ENCODE data around the gene PIH1D2. TPM values are rescaled to one million over a fixed set of nuclear protein-coding genes. Genes with fewer than 3 reads are reported as not detected.
A peak's percentile ranks its signal among the peaks of the same experiment; 100 is the strongest.

PIH1D2 gene
- total and polyA plus RNA-seq, 9 of the 15 experiments (the other 6 are each of a cell fraction or from before 2014, with no cell fraction given) = 1.5 to 5.4 (median 3.0) TPM

DNA sequence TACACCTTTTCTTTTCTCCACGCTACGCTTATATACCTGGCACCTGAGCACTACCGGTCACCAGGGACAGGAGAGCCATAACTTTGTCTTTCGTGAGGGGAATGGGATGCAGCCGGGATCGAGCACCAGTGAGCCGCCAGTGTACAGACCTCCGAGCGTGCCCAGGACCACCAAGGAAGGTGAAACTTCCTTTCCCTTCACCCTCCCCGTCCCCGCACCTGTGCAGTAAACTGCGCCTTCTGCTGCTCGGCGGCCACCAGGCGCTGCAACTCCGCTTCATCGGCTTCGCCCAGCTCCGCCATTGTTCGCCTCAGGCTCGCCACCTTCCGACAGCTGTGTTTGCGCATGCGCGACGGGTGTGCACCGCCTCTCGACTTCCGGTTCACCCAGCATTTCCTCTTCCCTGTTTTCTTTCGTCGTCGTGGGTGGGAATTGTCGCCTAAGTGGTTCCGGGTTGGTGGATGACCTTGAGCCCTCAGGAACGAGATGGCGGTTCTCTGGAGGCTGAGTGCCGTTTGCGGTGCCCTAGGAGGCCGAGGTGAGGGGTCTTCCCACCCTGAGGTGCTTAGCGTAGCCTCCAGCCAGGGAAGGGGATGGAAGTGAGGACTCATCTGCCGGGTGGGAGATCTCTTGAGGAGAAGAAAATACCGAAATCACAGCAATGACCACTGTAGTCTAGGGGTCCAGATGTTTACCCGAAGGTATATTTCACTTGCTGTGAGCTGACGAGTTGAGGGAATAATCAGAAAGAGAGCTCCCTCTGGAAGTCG, 12.8 kb upstream of the PIH1D2 start, which contains the start of the genes SDHD and TIMM8B (continued):
- TF ChIP-seq FOXM1 (IDR thresholded peaks at IDR 0.05; ENCODE audit: low read depth) (no peak), FOXM1 (CRISPR knock-in tag; IDR thresholded peaks at IDR 0.05; ENCODE audit: low read depth) (peak; percentile 65), ZNF586 (CRISPR knock-in tag; conservative IDR thresholded peaks at IDR 0.05) (no peak), ZNF239 (CRISPR knock-in tag; IDR thresholded peaks at IDR 0.05) (no peak), ZNF324 (CRISPR knock-in tag; IDR thresholded peaks at IDR 0.05) (no peak), HCFC1 (IDR thresholded peaks at IDR 0.05; ENCODE audit: low read depth, low read length) (peak; percentile 79), EGR1 (conservative IDR thresholded peaks at IDR 0.05) (peak; percentile 84), CBX8 (IDR thresholded peaks at IDR 0.05; ENCODE audit: borderline replicate concordance, extremely low read depth, low read depth, low read length, poor library complexity, severe bottlenecking) (no peak), ZNF785 (CRISPR knock-in tag; IDR thresholded peaks at IDR 0.05) (no peak), KDM2B (CRISPR knock-in tag; IDR thresholded peaks at IDR 0.05) (peak; percentile 99), ZSCAN29 (IDR thresholded peaks at IDR 0.05) (no peak), NELFE (IDR thresholded peaks at IDR 0.05; ENCODE audit: insufficient read depth, insufficient read length) (no peak), RB1 (IDR thresholded peaks at IDR 0.05; ENCODE audit: low read depth) (no peak; the same call in 1 of the 2 replicates), HDAC1 (IDR thresholded peaks at IDR 0.05) (peak in 1 of 2 experiments; percentile 60; a peak in 2 of 4 replicates)
- TF ChIP-seq, protein P1, sequence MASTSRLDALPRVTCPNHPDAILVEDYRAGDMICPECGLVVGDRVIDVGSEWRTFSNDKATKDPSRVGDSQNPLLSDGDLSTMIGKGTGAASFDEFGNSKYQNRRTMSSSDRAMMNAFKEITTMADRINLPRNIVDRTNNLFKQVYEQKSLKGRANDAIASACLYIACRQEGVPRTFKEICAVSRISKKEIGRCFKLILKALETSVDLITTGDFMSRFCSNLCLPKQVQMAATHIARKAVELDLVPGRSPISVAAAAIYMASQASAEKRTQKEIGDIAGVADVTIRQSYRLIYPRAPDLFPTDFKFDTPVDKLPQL (IDR thresholded peaks at IDR 0.05; ENCODE audit: extremely low read depth, insufficient read length) = no peak
- TF ChIP-seq, protein P2, sequence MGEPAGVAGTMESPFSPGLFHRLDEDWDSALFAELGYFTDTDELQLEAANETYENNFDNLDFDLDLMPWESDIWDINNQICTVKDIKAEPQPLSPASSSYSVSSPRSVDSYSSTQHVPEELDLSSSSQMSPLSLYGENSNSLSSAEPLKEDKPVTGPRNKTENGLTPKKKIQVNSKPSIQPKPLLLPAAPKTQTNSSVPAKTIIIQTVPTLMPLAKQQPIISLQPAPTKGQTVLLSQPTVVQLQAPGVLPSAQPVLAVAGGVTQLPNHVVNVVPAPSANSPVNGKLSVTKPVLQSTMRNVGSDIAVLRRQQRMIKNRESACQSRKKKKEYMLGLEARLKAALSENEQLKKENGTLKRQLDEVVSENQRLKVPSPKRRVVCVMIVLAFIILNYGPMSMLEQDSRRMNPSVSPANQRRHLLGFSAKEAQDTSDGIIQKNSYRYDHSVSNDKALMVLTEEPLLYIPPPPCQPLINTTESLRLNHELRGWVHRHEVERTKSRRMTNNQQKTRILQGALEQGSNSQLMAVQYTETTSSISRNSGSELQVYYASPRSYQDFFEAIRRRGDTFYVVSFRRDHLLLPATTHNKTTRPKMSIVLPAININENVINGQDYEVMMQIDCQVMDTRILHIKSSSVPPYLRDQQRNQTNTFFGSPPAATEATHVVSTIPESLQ (CRISPR knock-in tag; IDR thresholded peaks at IDR 0.05) = peak; percentile 65; the same call in 1 of the 2 replicates
- TF ChIP-seq, protein P3, sequence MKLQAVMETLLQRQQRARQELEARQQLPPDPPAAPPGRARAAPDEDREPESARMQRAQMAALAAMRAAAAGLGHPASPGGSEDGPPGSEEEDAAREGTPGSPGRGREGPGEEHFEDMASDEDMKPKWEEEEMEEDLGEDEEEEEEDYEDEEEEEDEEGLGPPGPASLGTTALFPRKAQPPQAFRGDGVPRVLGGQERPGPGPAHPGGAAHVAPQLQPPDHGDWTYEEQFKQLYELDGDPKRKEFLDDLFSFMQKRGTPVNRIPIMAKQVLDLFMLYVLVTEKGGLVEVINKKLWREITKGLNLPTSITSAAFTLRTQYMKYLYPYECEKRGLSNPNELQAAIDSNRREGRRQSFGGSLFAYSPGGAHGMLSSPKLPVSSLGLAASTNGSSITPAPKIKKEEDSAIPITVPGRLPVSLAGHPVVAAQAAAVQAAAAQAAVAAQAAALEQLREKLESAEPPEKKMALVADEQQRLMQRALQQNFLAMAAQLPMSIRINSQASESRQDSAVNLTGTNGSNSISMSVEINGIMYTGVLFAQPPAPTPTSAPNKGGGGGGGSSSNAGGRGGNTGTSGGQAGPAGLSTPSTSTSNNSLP (IDR thresholded peaks at IDR 0.05; ENCODE audit: borderline replicate concordance, low read depth, low read length) = no peak
- TF ChIP-seq, protein P4, sequence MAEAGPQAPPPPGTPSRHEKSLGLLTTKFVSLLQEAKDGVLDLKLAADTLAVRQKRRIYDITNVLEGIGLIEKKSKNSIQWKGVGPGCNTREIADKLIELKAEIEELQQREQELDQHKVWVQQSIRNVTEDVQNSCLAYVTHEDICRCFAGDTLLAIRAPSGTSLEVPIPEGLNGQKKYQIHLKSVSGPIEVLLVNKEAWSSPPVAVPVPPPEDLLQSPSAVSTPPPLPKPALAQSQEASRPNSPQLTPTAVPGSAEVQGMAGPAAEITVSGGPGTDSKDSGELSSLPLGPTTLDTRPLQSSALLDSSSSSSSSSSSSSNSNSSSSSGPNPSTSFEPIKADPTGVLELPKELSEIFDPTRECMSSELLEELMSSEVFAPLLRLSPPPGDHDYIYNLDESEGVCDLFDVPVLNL (CRISPR knock-in tag; IDR thresholded peaks at IDR 0.05; ENCODE audit: low read depth) = no peak
- TF ChIP-seq, protein P5, sequence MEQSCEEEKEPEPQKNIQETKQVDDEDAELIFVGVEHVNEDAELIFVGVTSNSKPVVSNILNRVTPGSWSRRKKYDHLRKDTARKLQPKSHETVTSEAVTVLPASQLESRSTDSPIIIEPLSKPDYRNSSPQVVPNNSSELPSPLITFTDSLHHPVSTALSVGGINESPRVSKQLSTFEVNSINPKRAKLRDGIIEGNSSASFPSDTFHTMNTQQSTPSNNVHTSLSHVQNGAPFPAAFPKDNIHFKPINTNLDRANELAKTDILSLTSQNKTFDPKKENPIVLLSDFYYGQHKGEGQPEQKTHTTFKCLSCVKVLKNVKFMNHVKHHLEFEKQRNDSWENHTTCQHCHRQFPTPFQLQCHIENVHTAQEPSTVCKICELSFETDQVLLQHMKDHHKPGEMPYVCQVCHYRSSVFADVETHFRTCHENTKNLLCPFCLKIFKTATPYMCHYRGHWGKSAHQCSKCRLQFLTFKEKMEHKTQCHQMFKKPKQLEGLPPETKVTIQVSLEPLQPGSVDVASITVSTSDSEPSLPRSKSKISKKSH (CRISPR knock-in tag; IDR thresholded peaks at IDR 0.05) = no peak
